HepG2 (cell line): ENCODE results near the gene CDNF. TPM values are rescaled to one million over a fixed set of nuclear protein-coding genes. Genes with fewer than 3 reads are reported as not detected.

ENCODE experiments used
- ATAC-seq: fragments of 200-7000 bp; cut with Tn5 transposase; 3 replicates; pipeline ENCODE4 v1.9.1; 2020; ENCODE audit warnings: mild to moderate bottlenecking, moderate library complexity
- BruUV-seq: library from RNA; stranded (reverse); fragments of 400-500 nt; replicated peaks from 2 replicates; lab custom pipeline; 2021; lab: Mats Ljungman, UMichigan
- CTCF ChIA-PET: fragments of 300-600 bp; formaldehyde crosslinking; extraction: SDS; loops from one replicate; lab custom pipeline; 2021; ENCODE audit warnings: low total read pairs, inconsistent platforms, low intra/inter-chr PET ratio; lab: Yijun Ruan, JAX
- POLR2A ChIA-PET: fragments of 350-600 bp; sonication (Branson Sonifier 250); formaldehyde crosslinking; loops from one replicate; lab custom pipeline; 2020; ENCODE audit warnings: antibody characterized with exemption, inconsistent platforms; lab: Yijun Ruan, JAX
- DNase-seq: peaks from one replicate; pipeline ENCODE4 v3.0.0-alpha.2; 2015; ENCODE audit warnings: low spot score
- FAIRE-seq: peaks from 3 replicates; lab custom pipeline; 2011; peaks lifted over from hg19 to GRCh38; lab: Jason Lieb, UNC
- H2AFZ ChIP-seq: one replicate; pipeline ENCODE4 v1.6.1; 2011; ENCODE audit warnings: low read length, inconsistent platforms
- H3K27ac ChIP-seq: fragments of 300-600 bp; 3 replicates; pipeline ENCODE4 v1.8.0; 2011; ENCODE audit warnings: mixed run types, mild to moderate bottlenecking, mixed read lengths, low read length, inconsistent platforms; ENCODE audit not compliant: insufficient read depth; ENCODE audit errors: extremely low read length
- H3K27me3 ChIP-seq, 2 experiments: fragments of 200-600 bp in 1 of 2; 2 replicates in 1 of 2; 3 replicates in 1 of 2; pipeline versions ENCODE4 v1.6.0 to v1.8.0; 2011; ENCODE audit warnings: low read length in 2 of 2, mild to moderate bottlenecking in 2 of 2, moderate library complexity in 2 of 2, inconsistent platforms in 1 of 2; ENCODE audit not compliant: insufficient read depth in 2 of 2, control insufficient read depth in 1 of 2
- H3K36me3 ChIP-seq, 2 experiments: fragments of 200-600 bp in 1 of 2; replicated peaks in 1 of 2; 2 replicates in 1 of 2; 3 replicates in 1 of 2; pipeline versions ENCODE4 v1.5.1 to v1.8.0; 2011; ENCODE audit warnings: low read length in 2 of 2, inconsistent platforms in 1 of 2; ENCODE audit not compliant: insufficient read depth in 2 of 2, control insufficient read depth in 1 of 2
- H3K4me1 ChIP-seq: 2 replicates; pipeline ENCODE4 v1.5.1; 2012; ENCODE audit warnings: low read length, inconsistent platforms; ENCODE audit not compliant: insufficient read depth
- H3K4me2 ChIP-seq: 2 replicates; pipeline ENCODE4 v1.6.0; 2011; ENCODE audit warnings: low read depth, low read length, inconsistent platforms
- H3K4me3 ChIP-seq, 3 experiments: fragments of 200-600 bp in 1 of 3; sonication (generic), shearing (Covaris generic) in 1 of 3; replicated peaks in 1 of 3; 2 replicates each; pipeline ENCODE4 v1.5.1; 2011 to 2016; ENCODE audit warnings: low read length in 3 of 3, inconsistent platforms in 2 of 3, low read depth in 2 of 3, mild to moderate bottlenecking in 2 of 3, control low read depth in 1 of 3, mixed read lengths in 1 of 3; ENCODE audit not compliant: insufficient read depth in 1 of 3
- H3K79me2 ChIP-seq: one replicate; pipeline ENCODE4 v1.6.1; 2011; ENCODE audit warnings: low read length, inconsistent platforms; ENCODE audit not compliant: insufficient read depth
- H3K9ac ChIP-seq: 2 replicates; pipeline ENCODE4 v1.6.0; 2011; ENCODE audit warnings: mild to moderate bottlenecking, low read depth, low read length, inconsistent platforms; ENCODE audit not compliant: insufficient read depth
- H3K9me3 ChIP-seq: 2 replicates; pipeline ENCODE4 v1.5.1; 2012; ENCODE audit warnings: mild to moderate bottlenecking, low read length
- H4K20me1 ChIP-seq: 2 replicates; pipeline ENCODE4 v1.6.0; 2011; ENCODE audit warnings: inconsistent platforms, mild to moderate bottlenecking, low read length, moderate library complexity; ENCODE audit not compliant: insufficient read depth
- CEBPB ChIP-seq: IDR thresholded peaks from 2 replicates; pipeline ENCODE4 v1.6.1; 2011; ENCODE audit warnings: low read depth, low read length, improper control_type of control experiment, borderline replicate concordance
- HMGXB4 ChIP-seq, 2 experiments: sonication (generic) in 1 of 2; formaldehyde crosslinking in 1 of 2; IDR thresholded peaks; 2 replicates each; pipeline versions ENCODE4 v1.4.0 to v1.6.1; 2018 to 2020; ENCODE audit warnings: missing genetic modification reagents in 2 of 2, borderline replicate concordance in 1 of 2, low read depth in 1 of 2, mild to moderate bottlenecking in 1 of 2, missing biosample characterization in 1 of 2
- LRRFIP1 ChIP-seq: sonication (generic); formaldehyde crosslinking; conservative IDR thresholded peaks from 2 replicates; pipeline ENCODE4 v1.4.0; 2020; ENCODE audit warnings: missing genetic modification reagents
- MEIS1 ChIP-seq: sonication (generic); formaldehyde crosslinking; IDR thresholded peaks from 2 replicates; pipeline ENCODE4 v1.9.0; 2021; ENCODE audit warnings: mild to moderate bottlenecking, missing genetic modification reagents, moderate library complexity, borderline replicate concordance
- NFE2L1 ChIP-seq: sonication (generic); formaldehyde crosslinking; IDR thresholded peaks from 2 replicates; pipeline ENCODE4 v1.4.0; 2020; ENCODE audit warnings: missing genetic modification reagents, mild to moderate bottlenecking, borderline replicate concordance
- PLSCR1 ChIP-seq: sonication (generic); formaldehyde crosslinking; IDR thresholded peaks from 2 replicates; pipeline ENCODE4 v1.5.0; 2020; ENCODE audit warnings: missing genetic modification reagents, mild to moderate bottlenecking, borderline replicate concordance
- TBL1XR1 ChIP-seq: fragments of 150-350 bp; IDR thresholded peaks from 2 replicates; pipeline ENCODE4 v1.6.1; 2014; ENCODE audit warnings: borderline replicate concordance, low read length; ENCODE audit not compliant: partially characterized antibody
- TBX3 ChIP-seq: fragments of 450-650 bp; IDR thresholded peaks from 2 replicates; pipeline ENCODE4 v1.6.1; 2017; ENCODE audit warnings: antibody characterized with exemption, mild to moderate bottlenecking, inconsistent platforms, borderline replicate concordance
- ZFP1 ChIP-seq: IDR thresholded peaks from 2 replicates; pipeline ENCODE4 v1.6.1; 2016
- ZNF670 ChIP-seq: sonication (generic); formaldehyde crosslinking; IDR thresholded peaks from 2 replicates; pipeline ENCODE4 v1.8.0; 2022; ENCODE audit warnings: mild to moderate bottlenecking, missing genetic modification reagents, borderline replicate concordance
- WGBS: methylation state at CpG from one replicate; pipeline ENCODE4 v1.1.6; 2017; ENCODE audit warnings: low lambda C conversion rate; 5-methylcytosine and 5-hydroxymethylcytosine counted together
- in situ Hi-C: cut with HindIII; loops from 2 replicates; pipeline ENCODE4 v1.10.0; 2017; ENCODE audit warnings: low pct_unique_long_range_greater_than_20kb; ENCODE audit not compliant: extremely low pct_ligation_motif_present
- intact Hi-C: fragments of 100-400 bp; cut with micrococcal nuclease; formaldehyde crosslinking; loops from one replicate; pipeline ENCODE4 v1.10.0; 2022; ENCODE audit not compliant: unreplicated experiment
- polyA plus RNA-seq, 8 experiments: library from polyadenylated mRNA; depleted of rRNA in 3 of 8; stranded (reverse) in 7 of 8; unstranded in 1 of 8; fragments of >200 nt; fragmentation: Illumina TruSeq in 4 of 8; extraction: Trizol in 4 of 8; gene quantifications; 2 replicates each; pipeline versions ENCODE4 v1.2.1 to v1.2.3, GENCODE V29; 2011 to 2016; ENCODE audit warnings: low read depth in 4 of 8, missing spikeins in 1 of 8, mixed read lengths in 1 of 8; ENCODE audit not compliant: insufficient read depth in 1 of 8
- total RNA-seq, 5 experiments: library from RNA; depleted of rRNA; stranded (reverse); fragments of >200 nt; fragmentation: Illumina TruSeq; extraction: Trizol; gene quantifications; 2 replicates each; pipeline ENCODE4 v1.2.3, GENCODE V29; 2016; ENCODE audit warnings: low read depth in 1 of 5

CDNF gene
- total and polyA plus RNA-seq, 2 of the 13 experiments (the other 11 are each of a cell fraction or from before 2014, with no cell fraction given), result 0.29 to 0.33 TPM

- TF ChIP-seq TBX3 (no peak), TBL1XR1 (no peak), LRRFIP1 (no peak), ZFP1 (CRISPR knock-in tag) (no peak), PLSCR1 (CRISPR knock-in tag) (no peak)
These were observed 37.4 kb downstream of the CDNF start (continued) for GRCh38 chr10:14800397-14800796.

- FAIRE-seq (no peak), DNase-seq (no peak), ATAC-seq (no peak)
- H4K20me1 ChIP-seq, result no peaks in the 10 kb centered on the region
- no TSS peak for BruUV-seq
- no peak overlapping the region for H2AFZ ChIP-seq
- under 1% methylated on average over 5 of the region's 5 CpGs for WGBS
- no peaks in the 10 kb centered on the region for H3K4me1 ChIP-seq
- in situ Hi-C loops (no loop called here), intact Hi-C loops (no loop called here)
- no peaks in the 10 kb centered on the region for H3K79me2 ChIP-seq
- POLR2A ChIA-PET, result no interaction called here
- no peaks in the 10 kb centered on the region for H3K9me3 ChIP-seq
- H3K27ac ChIP-seq, result no peak overlapping the region
- no peak overlapping the region for H3K4me2 ChIP-seq
- H3K27me3 ChIP-seq, result no peaks in the 10 kb centered on the region; a peak in 1 of 5 replicates
- no peak overlapping the region for H3K9ac ChIP-seq
- H3K4me3 ChIP-seq, result no peak overlapping the region
- H3K36me3 ChIP-seq, result no peaks in the 10 kb centered on the region
- TF ChIP-seq CEBPB (no peak), HMGXB4 (CRISPR knock-in tag; IDR thresholded peaks at IDR 0.05; ENCODE audit: borderline replicate concordance in 1 of 2, low read depth in 1 of 2) (no peak), NFE2L1 (CRISPR knock-in tag) (no peak), MEIS1 (no peak), ZNF670 (CRISPR knock-in tag) (no peak)
- CTCF ChIA-PET, result no interaction called here
These were observed 39.2 kb downstream of the CDNF start for GRCh38 chr10:14798636-14799035.
